Urinary bladder (tissue), 4 donors: ENCODE results near the gene NAP1L4. TPM values are rescaled to one million over a fixed set of nuclear protein-coding genes. Genes with fewer than 3 reads are reported as not detected.

Experiments used
- DNase-seq: peaks from one replicate; pipeline ENCODE4 v3.0.0-alpha.2; 2015; ENCODE audit errors: extremely low spot score
- H3K27ac ChIP-seq: one replicate; pipeline ENCODE4 v1.5.1; 2013; ENCODE audit warnings: low read depth, mild to moderate bottlenecking, moderate library complexity
- H3K36me3 ChIP-seq: one replicate; pipeline ENCODE4 v1.6.1; 2013; ENCODE audit warnings: mild to moderate bottlenecking, moderate library complexity; ENCODE audit not compliant: insufficient read depth
- H3K4me1 ChIP-seq: one replicate; pipeline ENCODE4 v1.6.1; 2013; ENCODE audit warnings: mild to moderate bottlenecking, moderate library complexity; ENCODE audit not compliant: insufficient read depth
- H3K4me3 ChIP-seq: one replicate; pipeline ENCODE4 v1.5.1; 2013; ENCODE audit warnings: low read depth, low read length
- WGBS: extraction: QIAGEN DNeasy Blood & Tissue Kit; methylation state at CpG from one replicate; pipeline ENCODE4 v1.1.7; 2013; 5-methylcytosine and 5-hydroxymethylcytosine counted together
- polyA plus RNA-seq: library from polyadenylated mRNA; stranded (reverse); fragments of 200-250 nt; gene quantifications from one replicate; pipeline ENCODE4 v1.2.3, GENCODE V29; 2013
- total RNA-seq: library from RNA; depleted of rRNA; stranded (reverse); fragments of >200 nt; gene quantifications from one replicate; pipeline ENCODE4 v1.2.3, GENCODE V29; 2014
- donor health status: healthy with polysubstance abuse.
- donor health status: healthy.

NAP1L4 gene
- total and polyA plus RNA-seq, 2 donors: 86.9 to 154 TPM

GRCh38 chr11:2919837-2920236 is 72.3 kb downstream of the NAP1L4 start:
- Histone ChIP-seq H3K36me3 (no peaks in the 10 kb centered on the region), H3K4me3 (no peak overlapping the region), H3K4me1 (no peaks in the 10 kb centered on the region), H3K27ac (no peak overlapping the region)
- WGBS: 92% methylated on average over 13 of the region's 13 CpGs
- DNase-seq: no peak

DNA sequence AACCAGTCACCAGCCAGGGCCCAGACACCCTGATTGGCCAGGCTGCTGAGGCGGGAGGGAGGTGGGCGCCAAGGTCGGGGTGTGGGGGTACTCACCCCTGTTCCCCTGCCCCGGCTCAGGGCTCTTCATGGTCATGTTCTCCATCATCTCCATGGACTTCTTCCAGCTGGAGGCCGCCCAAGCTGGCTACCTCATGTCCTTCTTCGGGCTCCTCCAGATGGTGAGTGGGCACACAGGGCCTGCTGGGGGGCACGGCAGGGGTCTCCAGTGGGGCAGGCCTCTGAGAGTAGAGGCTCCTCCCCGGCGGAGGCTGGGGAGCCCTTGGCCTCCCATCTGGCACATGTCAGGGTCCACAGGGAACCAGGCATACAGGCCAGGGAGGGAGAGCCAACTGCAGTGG is 72.9 kb downstream of the NAP1L4 start:
- H3K4me3 ChIP-seq: no peak overlapping the region
- WGBS: 91% methylated on average over 9 of the region's 9 CpGs
- no peak for DNase-seq
- H3K36me3 ChIP-seq: no peaks in the 10 kb centered on the region
- no peaks in the 10 kb centered on the region for H3K4me1 ChIP-seq
- no peak overlapping the region for H3K27ac ChIP-seq

GRCh38 chr11:2917842-2918490 is 74.2 kb downstream of the NAP1L4 start:
- no peak for DNase-seq
- Histone ChIP-seq H3K36me3 (no peaks in the 10 kb centered on the region), H3K4me1 (no peaks in the 10 kb centered on the region), H3K4me3 (no peak overlapping the region), H3K27ac (no peak overlapping the region)
- 88% methylated on average over 25 of the region's 25 CpGs for WGBS

- no peaks in the 10 kb centered on the region for H3K36me3 ChIP-seq
- H3K27ac ChIP-seq: no peak overlapping the region
- 88% methylated on average over 16 of the region's 16 CpGs for WGBS
- no peaks in the 10 kb centered on the region for H3K4me1 ChIP-seq
- no peak for DNase-seq
- no peak overlapping the region for H3K4me3 ChIP-seq
These were observed 75.1 kb downstream of the NAP1L4 start for GRCh38 chr11:2916892-2917645.

- H3K27ac ChIP-seq: no peak overlapping the region
- H3K4me3 ChIP-seq: no peak overlapping the region
- WGBS: 89% methylated on average over 20 of the region's 20 CpGs
- no peaks in the 10 kb centered on the region for H3K4me1 ChIP-seq
- no peaks in the 10 kb centered on the region for H3K36me3 ChIP-seq
- no peak for DNase-seq
These were observed 75.8 kb downstream of the NAP1L4 start for GRCh38 chr11:2916114-2916891.

GRCh38 chr11:2915473-2915872 is 76.7 kb downstream of the NAP1L4 start:
- H3K36me3 ChIP-seq: no peaks in the 10 kb centered on the region
- 91% methylated on average over 11 of the region's 11 CpGs for WGBS
- no peak overlapping the region for H3K27ac ChIP-seq
- no peaks in the 10 kb centered on the region for H3K4me1 ChIP-seq
- no peak for DNase-seq
- H3K4me3 ChIP-seq: no peak overlapping the region

- Histone ChIP-seq H3K4me3 (no peak overlapping the region), H3K4me1 (no peaks in the 10 kb centered on the region), H3K27ac (no peak overlapping the region), H3K36me3 (no peaks in the 10 kb centered on the region)
- no peak for DNase-seq
- WGBS: 83% methylated on average over 18 of the region's 18 CpGs
These were observed 77.5 kb downstream of the NAP1L4 start for GRCh38 chr11:2914455-2915195.

DNA sequence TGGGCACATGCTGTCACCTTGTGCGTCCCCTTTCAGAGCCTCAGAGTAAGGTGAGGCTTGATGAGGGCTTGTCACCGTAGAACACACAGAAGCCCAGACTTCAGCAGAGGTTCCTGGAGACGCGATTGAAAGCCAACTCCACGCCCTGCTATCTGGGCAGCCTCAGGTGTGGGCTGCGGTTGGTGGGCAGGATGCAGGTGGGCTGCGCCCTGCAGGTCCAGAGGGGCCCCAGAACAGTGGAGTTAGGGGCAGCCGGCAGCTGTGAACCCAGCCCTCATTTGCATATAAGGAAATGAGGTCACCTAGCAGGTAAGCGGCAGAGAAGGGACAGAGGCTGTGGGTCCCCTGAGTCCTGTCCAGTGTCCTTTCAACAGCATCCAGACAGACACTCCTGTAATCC is 78.4 kb downstream of the NAP1L4 start:
- Histone ChIP-seq H3K36me3 (no peaks in the 10 kb centered on the region), H3K4me3 (no peak overlapping the region), H3K27ac (no peak overlapping the region), H3K4me1 (no peaks in the 10 kb centered on the region)
- no peak for DNase-seq
- 81% methylated on average over 9 of the region's 9 CpGs for WGBS

GRCh38 chr11:2913019-2913431 is 79.1 kb downstream of the NAP1L4 start:
- H3K27ac ChIP-seq: peak overlapping the region; percentile 30

GRCh38 chr11:2912498-2912897 is 79.6 kb downstream of the NAP1L4 start:
- 76% methylated on average over 5 of the region's 5 CpGs for WGBS
- no peak overlapping the region for H3K4me3 ChIP-seq
- no peaks in the 10 kb centered on the region for H3K4me1 ChIP-seq
- no peaks in the 10 kb centered on the region for H3K36me3 ChIP-seq
- peak; percentile 74 for DNase-seq
- H3K27ac ChIP-seq: peak overlapping the region; percentile 85

More at GRCh38 chr11:2913019-2913431, 79.1 kb downstream of the NAP1L4 start:
- 88% methylated on average over 13 of the region's 13 CpGs for WGBS
- H3K4me1 ChIP-seq: no peaks in the 10 kb centered on the region
- no peaks in the 10 kb centered on the region for H3K36me3 ChIP-seq
- no peak overlapping the region for H3K4me3 ChIP-seq
- no peak for DNase-seq

- Histone ChIP-seq H3K36me3 (no peaks in the 10 kb centered on the region), H3K4me1 (no peaks in the 10 kb centered on the region), H3K4me3 (no peak overlapping the region), H3K27ac (peak overlapping the region; percentile 85)
- WGBS: 77% methylated on average over 12 of the region's 12 CpGs
- no peak for DNase-seq
These were observed 80.2 kb downstream of the NAP1L4 start for GRCh38 chr11:2911785-2912391.

- H3K4me3 ChIP-seq: no peak overlapping the region
- DNase-seq: no peak
- no peaks in the 10 kb centered on the region for H3K36me3 ChIP-seq
- H3K4me1 ChIP-seq: no peaks in the 10 kb centered on the region
- H3K27ac ChIP-seq: peak overlapping the region; percentile 30
- WGBS: 83% methylated on average over 18 of the region's 18 CpGs
These were observed 80.9 kb downstream of the NAP1L4 start for GRCh38 chr11:2911088-2911784.
